Measurements from ENCODE around the gene CCDC85A. TPM values are rescaled to one million over a fixed set of nuclear protein-coding genes. Genes with fewer than 3 reads are reported as not detected.

Gene CCDC85A
- total and polyA plus RNA-seq, 4 donors, result 12.1 to 26.4 (median 23.5) TPM

- WGBS (ENCODE audit: insufficient coverage), result no CpG with 5 or more reads among the region's 1 CpG
Measured at GRCh38 chr2:56416500-56417176, 232.8 kb downstream of the CCDC85A start.

More at GRCh38 chr2:56416500-56417176, 232.8 kb downstream of the CCDC85A start:
- H3K4me3 ChIP-seq (ENCODE audit: low read depth, low read length), result no peak overlapping the region
- no peaks in the 10 kb centered on the region for H3K36me3 ChIP-seq (ENCODE audit: control insufficient read depth, insufficient read depth, low read length)
- no peaks in the 10 kb centered on the region for H3K9me3 ChIP-seq (ENCODE audit: control insufficient read depth, insufficient read depth, low read length)
- H3K27me3 ChIP-seq (ENCODE audit: control insufficient read depth, insufficient read depth, low read length), result no peaks in the 10 kb centered on the region
- no peak for DNase-seq (ENCODE audit: low read depth in 4 of 6, low spot score in 6 of 6)
- H3K27ac ChIP-seq (ENCODE audit: low read depth, low read length), result no peak overlapping the region
- no peaks in the 10 kb centered on the region for H3K4me1 ChIP-seq (ENCODE audit: control insufficient read depth, insufficient read depth, low read length)

Small RNA genes within 50 kb of the gene (small RNA-seq; reads per million reads assigned to genes)
- gene RNA5SP93 (ENCODE audit: low replicate concordance), result not detected
